ENCODE results near the gene UQCC3.

GRCh38 chr11:62667460-62667859 lies 4.0 kb upstream of the UQCC3 start:
- TF ChIP-seq CTCF (IDR thresholded peaks at IDR 0.05) = no peak
- no peak for TF ChIP-seq EP300 (IDR thresholded peaks at IDR 0.05)

Data from sigmoid colon (tissue), 4 donors.